BE2C (cell line): ENCODE measurements around the gene HOXD10.
A peak's percentile ranks its signal among the peaks of the same experiment; 100 is the strongest.

Experiments used
- DNase-seq: peaks from one replicate; pipeline ENCODE4 v3.0.0-alpha.2; 2020
- H3K27me3 ChIP-seq: fragments of 250-450 bp; sonication (Bioruptor Pico); 2 replicates; pipeline ENCODE4 v1.5.1; 2020; ENCODE audit warnings: mild to moderate bottlenecking
- H3K36me3 ChIP-seq: fragments of 250-450 bp; sonication (Bioruptor Pico); 2 replicates; pipeline ENCODE4 v1.5.1; 2020; ENCODE audit warnings: mild to moderate bottlenecking
- H3K4me1 ChIP-seq: fragments of 250-450 bp; sonication (Bioruptor Pico); 2 replicates; pipeline ENCODE4 v1.5.1; 2020
- H3K4me3 ChIP-seq: 2 replicates; pipeline ENCODE4 v1.5.1; 2011; ENCODE audit warnings: low read depth, low read length
- H3K9me3 ChIP-seq: fragments of 250-450 bp; sonication (Bioruptor Pico); 2 replicates; pipeline ENCODE4 v1.5.1; 2020
- TF ChIP-seq, protein P1 (sequence below): IDR thresholded peaks from 2 replicates; pipeline ENCODE4 v1.5.1; 2012; ENCODE audit warnings: mild to moderate bottlenecking, low read depth, low read length

HOXD10 gene

GRCh38 chr2:176099728-176100546 lies 16.6 kb upstream of the HOXD10 start, which contains the start of gene HOXD12:
TSS of gene HOXD12 (plus strand) at chr2:176099795. CDS start at chr2:176099802, 7 bp downstream.
- H3K4me3 ChIP-seq: peak within 1 kb of the TSS; percentile 52
- H3K9me3 ChIP-seq: no peaks in the 10 kb centered on the region
- peaks cover 96% of the 10 kb centered on the region for H3K27me3 ChIP-seq
- no peaks in the 10 kb centered on the region for H3K36me3 ChIP-seq
- TF ChIP-seq, protein P1, sequence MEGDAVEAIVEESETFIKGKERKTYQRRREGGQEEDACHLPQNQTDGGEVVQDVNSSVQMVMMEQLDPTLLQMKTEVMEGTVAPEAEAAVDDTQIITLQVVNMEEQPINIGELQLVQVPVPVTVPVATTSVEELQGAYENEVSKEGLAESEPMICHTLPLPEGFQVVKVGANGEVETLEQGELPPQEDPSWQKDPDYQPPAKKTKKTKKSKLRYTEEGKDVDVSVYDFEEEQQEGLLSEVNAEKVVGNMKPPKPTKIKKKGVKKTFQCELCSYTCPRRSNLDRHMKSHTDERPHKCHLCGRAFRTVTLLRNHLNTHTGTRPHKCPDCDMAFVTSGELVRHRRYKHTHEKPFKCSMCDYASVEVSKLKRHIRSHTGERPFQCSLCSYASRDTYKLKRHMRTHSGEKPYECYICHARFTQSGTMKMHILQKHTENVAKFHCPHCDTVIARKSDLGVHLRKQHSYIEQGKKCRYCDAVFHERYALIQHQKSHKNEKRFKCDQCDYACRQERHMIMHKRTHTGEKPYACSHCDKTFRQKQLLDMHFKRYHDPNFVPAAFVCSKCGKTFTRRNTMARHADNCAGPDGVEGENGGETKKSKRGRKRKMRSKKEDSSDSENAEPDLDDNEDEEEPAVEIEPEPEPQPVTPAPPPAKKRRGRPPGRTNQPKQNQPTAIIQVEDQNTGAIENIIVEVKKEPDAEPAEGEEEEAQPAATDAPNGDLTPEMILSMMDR: no peak
- peaks cover 2% of the 10 kb centered on the region; the same call in 1 of the 2 replicates for H3K4me1 ChIP-seq
- DNase-seq: no peak

GRCh38 chr2:176100547-176101140 lies 15.9 kb upstream of the HOXD10 start:
- TF ChIP-seq, protein P1: no peak
- H3K4me1 ChIP-seq: no peaks in the 10 kb centered on the region
- H3K4me3 ChIP-seq: no peak overlapping the region
- H3K36me3 ChIP-seq: no peaks in the 10 kb centered on the region
- DNase-seq: no peak
- H3K27me3 ChIP-seq: peaks cover 96% of the 10 kb centered on the region
- H3K9me3 ChIP-seq: no peaks in the 10 kb centered on the region

DNA sequence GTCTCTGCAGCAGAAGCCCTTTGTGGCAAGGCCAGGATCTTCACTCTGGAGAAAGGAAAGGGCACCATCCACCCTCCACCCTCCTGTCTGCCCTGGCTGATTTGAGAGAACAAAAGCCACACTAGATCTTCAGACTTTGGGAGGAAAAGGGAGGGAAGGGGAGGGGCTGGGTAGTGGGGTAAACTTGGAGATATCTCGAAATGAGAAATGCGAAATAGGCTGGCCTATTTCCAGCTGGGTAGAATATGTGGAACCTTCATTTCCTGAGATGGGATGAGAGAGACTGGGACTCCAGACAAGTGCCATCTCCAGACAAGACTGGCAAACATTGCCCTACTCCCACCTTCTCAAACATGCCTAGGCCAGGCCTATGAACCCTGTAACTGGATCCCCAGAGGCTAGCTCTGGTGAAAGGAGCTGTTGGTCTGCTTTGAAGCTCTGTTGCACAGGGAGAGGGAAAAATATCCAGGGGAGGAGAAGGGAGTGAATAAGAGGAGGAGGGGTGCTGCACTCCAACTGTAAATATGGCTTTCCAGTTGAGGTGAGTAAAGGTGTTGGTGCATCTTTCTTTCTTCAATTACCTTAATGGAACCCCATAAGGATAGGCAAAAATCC lies 15.3 kb upstream of the HOXD10 start:
- DNase-seq: no peak
- Histone ChIP-seq H3K27me3 (peaks cover 97% of the 10 kb centered on the region), H3K4me3 (no peak overlapping the region), H3K36me3 (no peaks in the 10 kb centered on the region), H3K9me3 (no peaks in the 10 kb centered on the region), H3K4me1 (no peaks in the 10 kb centered on the region)
- TF ChIP-seq, protein P1: no peak

GRCh38 chr2:176101842-176102241 lies 14.7 kb upstream of the HOXD10 start:
- H3K4me1 ChIP-seq: no peaks in the 10 kb centered on the region
- H3K9me3 ChIP-seq: no peaks in the 10 kb centered on the region
- TF ChIP-seq, protein P1: no peak
- peaks cover 97% of the 10 kb centered on the region for H3K27me3 ChIP-seq
- no peaks in the 10 kb centered on the region for H3K36me3 ChIP-seq
- no peak overlapping the region for H3K4me3 ChIP-seq
- DNase-seq: no peak

GRCh38 chr2:176102309-176102866 lies 14.2 kb upstream of the HOXD10 start:
- no peak for DNase-seq
- no peaks in the 10 kb centered on the region for H3K36me3 ChIP-seq
- no peaks in the 10 kb centered on the region for H3K4me1 ChIP-seq
- no peak overlapping the region for H3K4me3 ChIP-seq
- H3K27me3 ChIP-seq: peaks cover 97% of the 10 kb centered on the region
- TF ChIP-seq, protein P1: no peak
- H3K9me3 ChIP-seq: no peaks in the 10 kb centered on the region
